A549 (cell line): ENCODE measurements around the gene XPOT. TPM values are rescaled to one million over a fixed set of nuclear protein-coding genes. Genes with fewer than 3 reads are reported as not detected.

Source experiments
- ATAC-seq, 2 experiments: fragments of 200-7000 bp in 1 of 2; fragments of >200 bp in 1 of 2; cut with Nextera tagmentation in 1 of 2; cut with Tn5 transposase in 1 of 2; 3 replicates each; pipeline versions ENCODE4 v1.8.0 to v1.9.1; 2018 to 2020; ENCODE audit warnings: mild to moderate bottlenecking in 1 of 2, moderate library complexity in 1 of 2
- CTCF ChIA-PET: fragments of 300-600 bp; sonication (Branson Sonifier 250); formaldehyde crosslinking; extraction: SDS; loops from one replicate; lab custom pipeline; 2021; ENCODE audit warnings: antibody characterized with exemption, inconsistent platforms; lab: Yijun Ruan, JAX
- POLR2A ChIA-PET: fragments of 350-600 bp; formaldehyde crosslinking; extraction: SDS; loops from one replicate; lab custom pipeline; 2021; ENCODE audit warnings: antibody characterized with exemption, inconsistent platforms; lab: Yijun Ruan, JAX
- DNase-seq, 2 experiments: peaks; one replicate each; pipeline versions ENCODE4 v3.0.0 to v3.0.0-alpha.2; 2011 to 2016; ENCODE audit warnings: low read depth in 1 of 2, low spot score in 1 of 2
- FAIRE-seq: peaks from 2 replicates; lab custom pipeline; 2011; peaks lifted over from hg19 to GRCh38; lab: Jason Lieb, UNC
- H3K27ac ChIP-seq, 2 experiments: fragments of >200 bp; sonication (Bioruptor Twin); formaldehyde crosslinking; 3 replicates each; pipeline ENCODE4 v1.5.1; 2016 to 2017
- H3K4me1 ChIP-seq: fragments of >200 bp; sonication (Bioruptor Twin); formaldehyde crosslinking; 3 replicates; pipeline ENCODE4 v1.6.1; 2016
- H3K4me2 ChIP-seq: fragments of >200 bp; sonication (Bioruptor Twin); formaldehyde crosslinking; 3 replicates; pipeline ENCODE4 v1.6.1; 2016
- H3K4me3 ChIP-seq: fragments of >200 bp; sonication (Bioruptor Twin); formaldehyde crosslinking; 3 replicates; pipeline ENCODE4 v1.5.1; 2016
- H3K9me3 ChIP-seq: fragments of >200 bp; sonication (Bioruptor Twin); formaldehyde crosslinking; 3 replicates; pipeline ENCODE4 v1.6.1; 2016
- BHLHE40 ChIP-seq: IDR thresholded peaks from 2 replicates; pipeline ENCODE4 v1.6.1; 2012; ENCODE audit warnings: low read depth, low read length, inconsistent platforms
- CBX2 ChIP-seq: fragments of 200-600 bp; sonication (generic); IDR thresholded peaks from 2 replicates; pipeline ENCODE4 v1.6.1; 2016; ENCODE audit warnings: low read depth, mild to moderate bottlenecking, borderline replicate concordance
- CEBPB ChIP-seq, 2 experiments: fragments of >200 bp in 1 of 2; sonication (Bioruptor Twin) in 1 of 2; formaldehyde crosslinking in 1 of 2; IDR thresholded peaks; 2 replicates each; pipeline ENCODE4 v1.6.1; 2012 to 2016
- CHD2 ChIP-seq: fragments of 150-350 bp; IDR thresholded peaks from 2 replicates; pipeline ENCODE4 v1.6.1; 2014; ENCODE audit warnings: low read length; ENCODE audit not compliant: partially characterized antibody
- CHD4 ChIP-seq: fragments of 200-600 bp; sonication (generic); IDR thresholded peaks from 2 replicates; pipeline ENCODE4 v1.6.1; 2016; ENCODE audit warnings: antibody characterized with exemption, mild to moderate bottlenecking, borderline replicate concordance
- EHF ChIP-seq: fragments of 250-450 bp; sonication (Bioruptor Pico); IDR thresholded peaks from 2 replicates; pipeline ENCODE4 v1.5.0; 2020; ENCODE audit warnings: mild to moderate bottlenecking
- EHMT2 ChIP-seq: fragments of 200-600 bp; sonication (generic); IDR thresholded peaks from 2 replicates; pipeline ENCODE4 v1.6.1; 2016; ENCODE audit warnings: antibody characterized with exemption, low read depth, mild to moderate bottlenecking, moderate library complexity
- FOXS1 ChIP-seq: fragments of 250-450 bp; sonication (Bioruptor Pico); IDR thresholded peaks from 2 replicates; pipeline ENCODE4 v1.5.0; 2020; ENCODE audit warnings: mild to moderate bottlenecking, moderate library complexity
- GATA3 ChIP-seq: IDR thresholded peaks from 2 replicates; pipeline ENCODE4 v1.6.1; 2012; ENCODE audit warnings: borderline replicate concordance
- HOXA7 ChIP-seq: fragments of 250-450 bp; sonication (Bioruptor Pico); IDR thresholded peaks from 2 replicates; pipeline ENCODE4 v1.5.0; 2020; ENCODE audit warnings: mild to moderate bottlenecking, moderate library complexity
- JUN ChIP-seq, 2 experiments: fragments of >200 bp; sonication (Bioruptor Twin); formaldehyde crosslinking; IDR thresholded peaks; 2 replicates in 1 of 2; 3 replicates in 1 of 2; pipeline ENCODE4 v1.6.1; 2016 to 2017
- MAFK ChIP-seq: fragments of 450-650 bp; IDR thresholded peaks from 2 replicates; pipeline ENCODE4 v1.6.1; 2014; ENCODE audit not compliant: partially characterized antibody
- MAZ ChIP-seq: fragments of 150-350 bp; IDR thresholded peaks from 2 replicates; pipeline ENCODE4 v1.6.1; 2014; ENCODE audit warnings: antibody characterized with exemption, low read depth, low read length, borderline replicate concordance
- NR3C1 ChIP-seq: fragments of >200 bp; sonication (Bioruptor Twin); formaldehyde crosslinking; IDR thresholded peaks from 3 replicates; pipeline ENCODE4 v1.6.1; 2017
- PHF8 ChIP-seq: fragments of 200-600 bp; sonication (generic); IDR thresholded peaks from 2 replicates; pipeline ENCODE4 v1.6.1; 2016; ENCODE audit warnings: low read depth, mild to moderate bottlenecking, antibody characterized with exemption, moderate library complexity, borderline replicate concordance
- RAD21 ChIP-seq, 2 experiments: fragments of >200 bp in 1 of 2; sonication (Bioruptor Twin) in 1 of 2; formaldehyde crosslinking in 1 of 2; IDR thresholded peaks in 1 of 2; conservative IDR thresholded peaks in 1 of 2; 2 replicates in 1 of 2; 3 replicates in 1 of 2; pipeline ENCODE4 v1.6.1; 2012 to 2018; ENCODE audit warnings: inconsistent platforms in 1 of 2
- RARB ChIP-seq: fragments of 250-450 bp; sonication (Bioruptor Pico); IDR thresholded peaks from 2 replicates; pipeline ENCODE4 v1.8.0; 2021; ENCODE audit warnings: mild to moderate bottlenecking, moderate library complexity
- RCOR1 ChIP-seq: fragments of 150-350 bp; IDR thresholded peaks from 2 replicates; pipeline ENCODE4 v1.6.1; 2014; ENCODE audit warnings: antibody characterized with exemption, low read length, low read depth
- RFX5 ChIP-seq: fragments of 450-650 bp; IDR thresholded peaks from 2 replicates; pipeline ENCODE4 v1.7.1; 2014; ENCODE audit warnings: antibody characterized with exemption, mild to moderate bottlenecking, moderate library complexity
- RNF2 ChIP-seq: fragments of 200-600 bp; sonication (generic); IDR thresholded peaks from 2 replicates; pipeline ENCODE4 v1.6.1; 2016; ENCODE audit warnings: low read depth, mild to moderate bottlenecking, antibody characterized with exemption, moderate library complexity, borderline replicate concordance
- SMC3 ChIP-seq: fragments of >200 bp; sonication (Bioruptor Twin); formaldehyde crosslinking; IDR thresholded peaks from 3 replicates; pipeline ENCODE4 v1.6.1; 2018; ENCODE audit warnings: inconsistent platforms
- SREBF2 ChIP-seq: fragments of 450-650 bp; IDR thresholded peaks from 2 replicates; pipeline ENCODE4 v1.6.1; 2014; ENCODE audit warnings: mild to moderate bottlenecking, moderate library complexity
- TP53 ChIP-seq: fragments of 250-450 bp; sonication (Bioruptor Pico); IDR thresholded peaks from 2 replicates; pipeline ENCODE4 v1.5.0; 2021; ENCODE audit warnings: mild to moderate bottlenecking, moderate library complexity
- ZNF302 ChIP-seq: fragments of 250-450 bp; sonication (Bioruptor Pico); IDR thresholded peaks from 2 replicates; pipeline ENCODE4 v1.9.0; 2021; ENCODE audit warnings: inconsistent platforms, mild to moderate bottlenecking, moderate library complexity
- WGBS: methylation state at CpG from one replicate; pipeline ENCODE4 v1.1.6; 2017; ENCODE audit errors: missing lambda C conversion rate; 5-methylcytosine and 5-hydroxymethylcytosine counted together
- polyA plus RNA-seq, 4 experiments: library from polyadenylated mRNA; depleted of rRNA in 3 of 4; stranded (reverse); fragments of >200 nt; fragmentation: RNase III in 1 of 4; extraction: RNeasy Plus Mini Kit Qiagen cat#74134 plus additional on column Dnase treatment in 1 of 4; gene quantifications; 2 replicates in 3 of 4; 3 replicates in 1 of 4; pipeline ENCODE4 v1.2.3, GENCODE V29; 2011 to 2017
- TF ChIP-seq, protein P1 (sequence below): IDR thresholded peaks from 2 replicates; pipeline ENCODE4 v1.6.1; 2012
- TF ChIP-seq, protein P2 (sequence below): fragments of 200-600 bp; sonication (generic); IDR thresholded peaks from 2 replicates; pipeline ENCODE4 v1.6.1; 2016; ENCODE audit warnings: antibody characterized with exemption, mild to moderate bottlenecking, moderate library complexity
- TF ChIP-seq, protein P3 (sequence below): IDR thresholded peaks from 2 replicates; pipeline ENCODE4 v1.6.1; 2012; ENCODE audit warnings: low read depth, borderline replicate concordance
- TF ChIP-seq, protein P4 (sequence below): fragments of 150-350 bp; IDR thresholded peaks from 2 replicates; pipeline ENCODE4 v1.6.1; 2014; ENCODE audit warnings: low read depth, mild to moderate bottlenecking, low read length

Gene XPOT
- polyA plus RNA-seq, 2 of the 4 experiments (the other 2 are of a cell fraction) = 65.9 to 229 TPM

DNA sequence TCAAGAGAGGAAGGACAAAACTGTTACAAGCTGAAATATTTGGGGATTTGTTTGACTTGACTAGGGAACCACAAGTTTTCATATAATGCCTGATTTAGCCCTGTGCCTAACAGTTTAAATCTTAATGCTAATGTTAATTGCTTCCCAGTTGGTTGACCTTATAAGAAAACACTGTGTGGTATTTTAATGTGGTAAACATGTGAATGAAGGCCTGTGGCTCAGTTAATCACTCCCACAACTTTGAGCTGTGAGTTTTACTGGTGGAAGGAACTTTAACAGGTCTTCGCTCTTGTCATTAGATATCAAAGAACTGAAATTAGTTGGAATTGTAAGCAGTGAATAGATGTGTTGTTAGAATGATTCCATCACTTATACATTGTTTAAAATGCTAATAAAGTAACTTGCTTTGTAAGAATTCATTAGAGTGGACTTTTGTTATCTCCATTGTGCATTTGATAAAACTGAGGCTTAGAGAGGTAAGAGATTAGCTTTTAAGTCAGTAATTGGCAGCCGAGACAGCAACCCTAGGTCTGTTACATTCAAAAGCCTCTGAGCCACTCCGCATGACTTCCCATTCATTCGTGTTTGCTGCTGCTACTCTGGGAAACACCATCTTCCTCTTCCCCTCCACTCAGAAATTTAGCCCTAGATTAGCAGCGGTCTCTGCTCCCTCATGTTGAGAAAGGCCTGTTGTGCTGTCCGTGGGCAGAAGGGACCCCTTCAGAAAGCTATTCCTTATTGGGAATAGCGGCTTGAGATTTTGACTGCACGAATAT lies 46.7 kb downstream of the XPOT start:
- 30% methylated on average over 8 of the region's 8 CpGs for WGBS
- TF ChIP-seq JUN (IDR thresholded peaks at IDR 0.05) (0 out of 5 replicates have a peak, but pooled peaks of 1 of the 2 experiments have one; percentile 2), HOXA7 (CRISPR knock-in tag) (no peak)
- no peaks in the 10 kb centered on the region for H3K9me3 ChIP-seq
- peak overlapping the region; percentile 67 for H3K4me3 ChIP-seq
- FAIRE-seq (no peak), ATAC-seq (peak; percentile 23 to 40; a peak in 5 of 6 replicates), DNase-seq (no peak)
- peak overlapping the region; percentile 84 for H3K4me2 ChIP-seq
- CTCF ChIA-PET = interaction anchor here (0.9 to 1.8 kb wide), 2 partner anchors 42 to 247 kb away, joined by 5 to 7 read pairs; no protein-coding TSS in a partner anchor
- peak overlapping the region; percentile 96 to 97 for H3K27ac ChIP-seq
- POLR2A ChIA-PET = no interaction called here
- peaks cover 18% of the 10 kb centered on the region; the same call in 2 of the 3 replicates for H3K4me1 ChIP-seq

DNA sequence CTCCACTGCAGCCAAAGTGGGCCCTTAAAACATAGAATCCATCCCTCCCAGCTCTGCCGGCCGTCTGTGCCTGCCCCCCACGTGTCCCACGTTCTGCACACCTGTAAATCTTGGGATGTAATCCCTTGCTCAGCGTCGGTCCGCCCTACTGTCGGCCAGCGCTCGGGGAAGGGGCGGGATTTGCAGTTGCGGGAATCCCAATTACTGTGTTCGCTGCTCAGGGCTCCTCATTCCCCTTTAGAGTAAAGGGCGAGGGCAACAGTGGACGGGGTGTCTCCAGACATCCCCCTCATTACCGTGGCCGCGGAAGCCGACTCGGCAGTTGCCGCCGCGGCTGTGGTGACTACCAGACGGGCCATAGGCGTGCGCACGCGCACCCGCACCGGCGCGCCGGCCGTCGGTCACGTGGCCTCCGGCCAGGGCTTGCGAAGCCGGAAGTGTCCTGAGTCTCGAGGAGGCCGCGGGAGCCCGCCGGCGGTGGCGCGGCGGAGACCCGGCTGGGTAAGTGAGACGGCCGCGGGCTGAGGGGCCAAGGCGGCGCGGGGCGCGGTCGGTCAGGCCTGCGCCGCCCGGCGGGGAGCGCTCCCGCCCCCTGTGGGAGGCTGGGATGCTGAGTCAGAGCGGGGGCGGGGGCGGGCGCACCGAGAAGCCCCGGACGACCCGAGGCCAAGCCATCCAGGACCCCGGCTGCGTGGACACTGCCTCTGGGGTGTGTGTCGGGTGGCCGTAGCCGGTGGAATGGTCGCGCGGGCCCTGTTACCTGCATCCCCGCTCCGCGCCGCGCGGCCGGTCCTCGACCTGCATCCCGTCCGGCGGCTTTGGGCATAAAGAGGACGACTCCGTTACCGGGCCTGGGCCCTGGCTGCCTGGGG lies 47.7 kb downstream of the XPOT start, which contains the start of gene TBK1:
TSS of gene TBK1 (plus strand) at position 434 of the 872 bp plus-strand sequence. CDS start 3,751 bp downstream, outside the sequence.
- ChIA-PET POLR2A (no interaction called here), CTCF (interaction anchor here (1.8 kb wide), 1 partner anchor 246 kb away, joined by 7 read pairs; no protein-coding TSS in a partner anchor)
- H3K4me1 ChIP-seq = peaks cover 18% of the 10 kb centered on the region; the same call in 2 of the 3 replicates
- ATAC-seq (peak; percentile 80 to 93), FAIRE-seq (no peak), DNase-seq (peak; percentile 84 to 93)
- WGBS = 2% methylated on average over 39 of the region's 94 CpGs
- H3K4me3 ChIP-seq = peak within 1 kb of the TSS; percentile 67
- H3K4me2 ChIP-seq = peak within 1 kb of the TSS; percentile 84
- no peaks in the 10 kb centered on the region for H3K9me3 ChIP-seq
- peak within 1 kb of the TSS; percentile 96 to 97 for H3K27ac ChIP-seq
- TF ChIP-seq GATA3 (no peak; the same call in 1 of the 2 replicates), RNF2 (no peak), TP53 (CRISPR knock-in tag) (no peak), MAZ (no peak), FOXS1 (CRISPR knock-in tag) (0 out of 2 replicates have a peak, but pooled peaks have one; percentile 22), NR3C1 (no peak), CEBPB (IDR thresholded peaks at IDR 0.05) (no peak), CHD4 (no peak), BHLHE40 (no peak), EHF (CRISPR knock-in tag) (no peak), RCOR1 (no peak), CBX2 (no peak), RARB (CRISPR knock-in tag) (0 out of 2 replicates have a peak, but pooled peaks have one; percentile 32), MAFK (peak; percentile 66), SREBF2 (no peak), EHMT2 (no peak), SMC3 (no peak), PHF8 (peak; percentile 94), CHD2 (no peak), RFX5 (0 out of 2 replicates have a peak, but pooled peaks have one; percentile 13), ZNF302 (CRISPR knock-in tag) (no peak), RAD21 (conservative IDR thresholded peaks at IDR 0.05 in 1 of 2, IDR thresholded peaks at IDR 0.05 in 1 of 2) (no peak)
- TF ChIP-seq, protein P1, sequence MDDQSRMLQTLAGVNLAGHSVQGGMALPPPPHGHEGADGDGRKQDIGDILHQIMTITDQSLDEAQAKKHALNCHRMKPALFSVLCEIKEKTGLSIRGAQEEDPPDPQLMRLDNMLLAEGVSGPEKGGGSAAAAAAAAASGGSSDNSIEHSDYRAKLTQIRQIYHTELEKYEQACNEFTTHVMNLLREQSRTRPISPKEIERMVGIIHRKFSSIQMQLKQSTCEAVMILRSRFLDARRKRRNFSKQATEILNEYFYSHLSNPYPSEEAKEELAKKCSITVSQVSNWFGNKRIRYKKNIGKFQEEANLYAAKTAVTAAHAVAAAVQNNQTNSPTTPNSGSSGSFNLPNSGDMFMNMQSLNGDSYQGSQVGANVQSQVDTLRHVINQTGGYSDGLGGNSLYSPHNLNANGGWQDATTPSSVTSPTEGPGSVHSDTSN = peak; percentile 33; the same call in 1 of the 2 replicates
- TF ChIP-seq, protein P2, sequence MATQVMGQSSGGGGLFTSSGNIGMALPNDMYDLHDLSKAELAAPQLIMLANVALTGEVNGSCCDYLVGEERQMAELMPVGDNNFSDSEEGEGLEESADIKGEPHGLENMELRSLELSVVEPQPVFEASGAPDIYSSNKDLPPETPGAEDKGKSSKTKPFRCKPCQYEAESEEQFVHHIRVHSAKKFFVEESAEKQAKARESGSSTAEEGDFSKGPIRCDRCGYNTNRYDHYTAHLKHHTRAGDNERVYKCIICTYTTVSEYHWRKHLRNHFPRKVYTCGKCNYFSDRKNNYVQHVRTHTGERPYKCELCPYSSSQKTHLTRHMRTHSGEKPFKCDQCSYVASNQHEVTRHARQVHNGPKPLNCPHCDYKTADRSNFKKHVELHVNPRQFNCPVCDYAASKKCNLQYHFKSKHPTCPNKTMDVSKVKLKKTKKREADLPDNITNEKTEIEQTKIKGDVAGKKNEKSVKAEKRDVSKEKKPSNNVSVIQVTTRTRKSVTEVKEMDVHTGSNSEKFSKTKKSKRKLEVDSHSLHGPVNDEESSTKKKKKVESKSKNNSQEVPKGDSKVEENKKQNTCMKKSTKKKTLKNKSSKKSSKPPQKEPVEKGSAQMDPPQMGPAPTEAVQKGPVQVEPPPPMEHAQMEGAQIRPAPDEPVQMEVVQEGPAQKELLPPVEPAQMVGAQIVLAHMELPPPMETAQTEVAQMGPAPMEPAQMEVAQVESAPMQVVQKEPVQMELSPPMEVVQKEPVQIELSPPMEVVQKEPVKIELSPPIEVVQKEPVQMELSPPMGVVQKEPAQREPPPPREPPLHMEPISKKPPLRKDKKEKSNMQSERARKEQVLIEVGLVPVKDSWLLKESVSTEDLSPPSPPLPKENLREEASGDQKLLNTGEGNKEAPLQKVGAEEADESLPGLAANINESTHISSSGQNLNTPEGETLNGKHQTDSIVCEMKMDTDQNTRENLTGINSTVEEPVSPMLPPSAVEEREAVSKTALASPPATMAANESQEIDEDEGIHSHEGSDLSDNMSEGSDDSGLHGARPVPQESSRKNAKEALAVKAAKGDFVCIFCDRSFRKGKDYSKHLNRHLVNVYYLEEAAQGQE = no peak
- TF ChIP-seq, protein P3, sequence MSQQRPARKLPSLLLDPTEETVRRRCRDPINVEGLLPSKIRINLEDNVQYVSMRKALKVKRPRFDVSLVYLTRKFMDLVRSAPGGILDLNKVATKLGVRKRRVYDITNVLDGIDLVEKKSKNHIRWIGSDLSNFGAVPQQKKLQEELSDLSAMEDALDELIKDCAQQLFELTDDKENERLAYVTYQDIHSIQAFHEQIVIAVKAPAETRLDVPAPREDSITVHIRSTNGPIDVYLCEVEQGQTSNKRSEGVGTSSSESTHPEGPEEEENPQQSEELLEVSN = no peak
- TF ChIP-seq, protein P4, sequence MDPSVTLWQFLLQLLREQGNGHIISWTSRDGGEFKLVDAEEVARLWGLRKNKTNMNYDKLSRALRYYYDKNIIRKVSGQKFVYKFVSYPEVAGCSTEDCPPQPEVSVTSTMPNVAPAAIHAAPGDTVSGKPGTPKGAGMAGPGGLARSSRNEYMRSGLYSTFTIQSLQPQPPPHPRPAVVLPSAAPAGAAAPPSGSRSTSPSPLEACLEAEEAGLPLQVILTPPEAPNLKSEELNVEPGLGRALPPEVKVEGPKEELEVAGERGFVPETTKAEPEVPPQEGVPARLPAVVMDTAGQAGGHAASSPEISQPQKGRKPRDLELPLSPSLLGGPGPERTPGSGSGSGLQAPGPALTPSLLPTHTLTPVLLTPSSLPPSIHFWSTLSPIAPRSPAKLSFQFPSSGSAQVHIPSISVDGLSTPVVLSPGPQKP = no peak
